ENCODE measurements around the gene MAP1S.

GRCh38 chr19:17755977-17756670 lies 36.8 kb downstream of the MAP1S start:
- TF ChIP-seq, protein P1, sequence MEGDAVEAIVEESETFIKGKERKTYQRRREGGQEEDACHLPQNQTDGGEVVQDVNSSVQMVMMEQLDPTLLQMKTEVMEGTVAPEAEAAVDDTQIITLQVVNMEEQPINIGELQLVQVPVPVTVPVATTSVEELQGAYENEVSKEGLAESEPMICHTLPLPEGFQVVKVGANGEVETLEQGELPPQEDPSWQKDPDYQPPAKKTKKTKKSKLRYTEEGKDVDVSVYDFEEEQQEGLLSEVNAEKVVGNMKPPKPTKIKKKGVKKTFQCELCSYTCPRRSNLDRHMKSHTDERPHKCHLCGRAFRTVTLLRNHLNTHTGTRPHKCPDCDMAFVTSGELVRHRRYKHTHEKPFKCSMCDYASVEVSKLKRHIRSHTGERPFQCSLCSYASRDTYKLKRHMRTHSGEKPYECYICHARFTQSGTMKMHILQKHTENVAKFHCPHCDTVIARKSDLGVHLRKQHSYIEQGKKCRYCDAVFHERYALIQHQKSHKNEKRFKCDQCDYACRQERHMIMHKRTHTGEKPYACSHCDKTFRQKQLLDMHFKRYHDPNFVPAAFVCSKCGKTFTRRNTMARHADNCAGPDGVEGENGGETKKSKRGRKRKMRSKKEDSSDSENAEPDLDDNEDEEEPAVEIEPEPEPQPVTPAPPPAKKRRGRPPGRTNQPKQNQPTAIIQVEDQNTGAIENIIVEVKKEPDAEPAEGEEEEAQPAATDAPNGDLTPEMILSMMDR (IDR thresholded peaks at IDR 0.05) = no peak
- TF ChIP-seq POLR2A (IDR thresholded peaks at IDR 0.05) (no peak), POLR2AphosphoS5 (IDR thresholded peaks at IDR 0.05; ENCODE audit: insufficient read depth in 1 of 2, low read depth in 1 of 2) (no peak)

Measured in vagina (tissue), 2 donors.